ENCODE data around the gene WDFY3.

The WDFY3 gene

GRCh38 chr4:84648178-84648577 is 318.3 kb downstream of the WDFY3 start:
- TF ChIP-seq POLR2A (IDR thresholded peaks at IDR 0.05; ENCODE audit: low read depth, low read length), result no peak
- FAIRE-seq, result no peak
- DNase-seq (ENCODE audit: insufficient read length, low spot score), result no peak

GRCh38 chr4:84647312-84647884 is 319.1 kb downstream of the WDFY3 start:
- DNase-seq (ENCODE audit: insufficient read length, low spot score) (no peak), FAIRE-seq (no peak)
- no peak for TF ChIP-seq POLR2A (IDR thresholded peaks at IDR 0.05; ENCODE audit: low read depth, low read length)

- no peak for TF ChIP-seq POLR2A (IDR thresholded peaks at IDR 0.05; ENCODE audit: low read depth, low read length)
- DNase-seq (ENCODE audit: insufficient read length, low spot score), result no peak
- no peak for FAIRE-seq
These were observed 322.4 kb downstream of the WDFY3 start for GRCh38 chr4:84644087-84644486.

- FAIRE-seq (no peak), DNase-seq (ENCODE audit: insufficient read length, low spot score) (no peak)
- no peak for TF ChIP-seq POLR2A (IDR thresholded peaks at IDR 0.05; ENCODE audit: low read depth, low read length)
These were observed 327.3 kb downstream of the WDFY3 start for GRCh38 chr4:84639145-84639544.

- no peak for TF ChIP-seq POLR2A (IDR thresholded peaks at IDR 0.05; ENCODE audit: low read depth, low read length)
- DNase-seq (ENCODE audit: insufficient read length, low spot score) (no peak), FAIRE-seq (no peak)
These were observed 328.4 kb downstream of the WDFY3 start for GRCh38 chr4:84638092-84638491.

- no peak for TF ChIP-seq POLR2A (IDR thresholded peaks at IDR 0.05; ENCODE audit: low read depth, low read length)
- FAIRE-seq, result no peak
- no peak for DNase-seq (ENCODE audit: insufficient read length, low spot score)
These were observed 331.5 kb downstream of the WDFY3 start for GRCh38 chr4:84634961-84635360.

GRCh38 chr4:84632092-84632491 is 334.4 kb downstream of the WDFY3 start:
- DNase-seq (ENCODE audit: insufficient read length, low spot score) (no peak), FAIRE-seq (no peak)
- TF ChIP-seq POLR2A (IDR thresholded peaks at IDR 0.05; ENCODE audit: low read depth, low read length), result no peak

- FAIRE-seq (no peak), DNase-seq (ENCODE audit: insufficient read length, low spot score) (no peak)
- TF ChIP-seq POLR2A (IDR thresholded peaks at IDR 0.05; ENCODE audit: low read depth, low read length), result no peak
These were observed 334.9 kb downstream of the WDFY3 start for GRCh38 chr4:84631573-84631972.

- FAIRE-seq (no peak), DNase-seq (ENCODE audit: insufficient read length, low spot score) (no peak)
- no peak for TF ChIP-seq POLR2A (IDR thresholded peaks at IDR 0.05; ENCODE audit: low read depth, low read length)
These were observed 339.8 kb downstream of the WDFY3 start for GRCh38 chr4:84626673-84627072.

- DNase-seq (ENCODE audit: insufficient read length, low spot score), result no peak
- FAIRE-seq, result no peak
- TF ChIP-seq POLR2A (IDR thresholded peaks at IDR 0.05; ENCODE audit: low read depth, low read length), result no peak
These were observed 342.8 kb downstream of the WDFY3 start for GRCh38 chr4:84623661-84624060.

- no peak for FAIRE-seq
- no peak for TF ChIP-seq POLR2A (IDR thresholded peaks at IDR 0.05; ENCODE audit: low read depth, low read length)
These were observed 343.5 kb downstream of the WDFY3 start for GRCh38 chr4:84622959-84623358.

More at GRCh38 chr4:84622959-84623358, 343.5 kb downstream of the WDFY3 start:
- no peak for DNase-seq (ENCODE audit: insufficient read length, low spot score)

Data from H54 (cell line).